ENCODE results near the gene NEDD4L. TPM values are rescaled to one million over a fixed set of nuclear protein-coding genes. Genes with fewer than 3 reads are reported as not detected.

The NEDD4L gene
- total RNA-seq, 1 experiment from 2014 or later = 57.4 TPM

DNA sequence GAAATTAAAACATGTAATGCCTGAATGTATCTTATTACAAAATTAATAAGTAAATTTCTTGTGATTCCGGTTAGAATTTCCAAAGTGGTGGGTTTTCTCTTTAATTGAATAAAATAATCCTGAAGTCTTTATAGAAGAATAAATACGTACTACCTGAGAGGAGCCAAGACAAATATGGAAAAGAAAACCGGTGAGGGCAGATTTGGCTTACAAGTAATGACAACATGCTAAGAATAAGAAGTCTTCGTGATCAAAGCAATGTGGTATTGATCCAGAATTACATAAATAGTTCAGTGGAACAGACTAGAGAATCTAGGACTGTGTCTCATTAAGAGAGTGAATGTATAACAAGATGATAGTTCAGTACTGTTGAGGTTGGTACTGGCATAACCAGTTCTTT lies 167.5 kb downstream of the NEDD4L start:
- TF ChIP-seq, protein P1, sequence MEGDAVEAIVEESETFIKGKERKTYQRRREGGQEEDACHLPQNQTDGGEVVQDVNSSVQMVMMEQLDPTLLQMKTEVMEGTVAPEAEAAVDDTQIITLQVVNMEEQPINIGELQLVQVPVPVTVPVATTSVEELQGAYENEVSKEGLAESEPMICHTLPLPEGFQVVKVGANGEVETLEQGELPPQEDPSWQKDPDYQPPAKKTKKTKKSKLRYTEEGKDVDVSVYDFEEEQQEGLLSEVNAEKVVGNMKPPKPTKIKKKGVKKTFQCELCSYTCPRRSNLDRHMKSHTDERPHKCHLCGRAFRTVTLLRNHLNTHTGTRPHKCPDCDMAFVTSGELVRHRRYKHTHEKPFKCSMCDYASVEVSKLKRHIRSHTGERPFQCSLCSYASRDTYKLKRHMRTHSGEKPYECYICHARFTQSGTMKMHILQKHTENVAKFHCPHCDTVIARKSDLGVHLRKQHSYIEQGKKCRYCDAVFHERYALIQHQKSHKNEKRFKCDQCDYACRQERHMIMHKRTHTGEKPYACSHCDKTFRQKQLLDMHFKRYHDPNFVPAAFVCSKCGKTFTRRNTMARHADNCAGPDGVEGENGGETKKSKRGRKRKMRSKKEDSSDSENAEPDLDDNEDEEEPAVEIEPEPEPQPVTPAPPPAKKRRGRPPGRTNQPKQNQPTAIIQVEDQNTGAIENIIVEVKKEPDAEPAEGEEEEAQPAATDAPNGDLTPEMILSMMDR (conservative IDR thresholded peaks at IDR 0.05) = no peak
- no peak for TF ChIP-seq EZH2 (IDR thresholded peaks at IDR 0.05; ENCODE audit: low read depth)
- Histone ChIP-seq H3K27ac (peak overlapping the region; percentile 9), H3K79me2 (ENCODE audit: low read depth) (peaks cover 69% of the 10 kb centered on the region), H3K4me3 (no peak overlapping the region), H3K4me2 (0 out of 2 replicates have a peak overlapping the region, but pooled peaks have one; percentile 2), H3K27me3 (ENCODE audit: insufficient read depth, low read depth) (no peaks in the 10 kb centered on the region), H3F3A (ENCODE audit: insufficient read depth, low read depth) (peaks cover 41% of the 10 kb centered on the region), H2AFZ (no peak overlapping the region), H3K36me3 (ENCODE audit: low read depth) (no peaks in the 10 kb centered on the region), H4K20me1 (ENCODE audit: insufficient read depth) (no peaks in the 10 kb centered on the region), H3K9me2 (ENCODE audit: insufficient read depth) (no peaks in the 10 kb centered on the region), H3K9me3 (ENCODE audit: insufficient read depth, low read depth) (no peaks in the 10 kb centered on the region), H3K4me1 (replicated peaks; ENCODE audit: insufficient read depth) (peaks cover 84% of the 10 kb centered on the region)
- DNase-seq = no peak
- intact Hi-C loops (cut with micrococcal nuclease; ENCODE audit: unreplicated experiment) = no loop called here
- ChIA-PET CTCF (no interaction called here), POLR2A (ENCODE audit: unreplicated experiment) (interaction anchor here (1.0 kb wide), 1 partner anchor 16 kb away, joined by 7 read pairs; no protein-coding TSS in a partner anchor)
- BruUV-seq (replicated peaks) = no TSS peak

DNA sequence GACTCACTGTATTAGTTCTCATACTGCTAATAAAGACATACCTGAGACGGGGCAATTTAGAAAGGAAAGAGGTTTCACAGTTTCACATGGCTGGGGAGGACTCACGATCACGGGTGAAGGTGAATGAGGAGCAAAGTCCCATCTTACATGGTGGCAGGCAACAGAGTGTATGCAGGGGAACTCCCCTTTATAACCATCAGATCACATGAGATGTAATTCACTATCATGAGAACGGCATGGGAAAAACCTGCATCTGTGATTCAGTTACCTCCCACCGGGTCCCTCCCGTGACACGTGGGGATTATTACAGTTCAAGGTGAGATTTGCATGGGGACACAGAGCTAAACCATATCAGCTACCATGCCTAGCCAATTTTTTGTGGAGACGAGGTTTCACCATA lies 168.2 kb downstream of the NEDD4L start:
- intact Hi-C loops (cut with micrococcal nuclease; ENCODE audit: unreplicated experiment) = no loop called here
- ChIA-PET POLR2A (ENCODE audit: unreplicated experiment) (interaction anchor here (1.0 kb wide), 1 partner anchor 16 kb away, joined by 7 read pairs; no protein-coding TSS in a partner anchor), CTCF (no interaction called here)
- peaks cover 46% of the 10 kb centered on the region for H3F3A ChIP-seq (ENCODE audit: insufficient read depth, low read depth)
- no peak overlapping the region for H2AFZ ChIP-seq
- H3K36me3 ChIP-seq (ENCODE audit: low read depth) = no peaks in the 10 kb centered on the region
- BruUV-seq (replicated peaks) = no TSS peak
- no peaks in the 10 kb centered on the region for H4K20me1 ChIP-seq (ENCODE audit: insufficient read depth)
- no peak for DNase-seq
- H3K27me3 ChIP-seq (ENCODE audit: insufficient read depth, low read depth) = no peaks in the 10 kb centered on the region
- peaks cover 92% of the 10 kb centered on the region for H3K4me1 ChIP-seq (replicated peaks; ENCODE audit: insufficient read depth)
- H3K9me2 ChIP-seq (ENCODE audit: insufficient read depth) = no peaks in the 10 kb centered on the region
- no peak for TF ChIP-seq EZH2 (IDR thresholded peaks at IDR 0.05; ENCODE audit: low read depth)
- TF ChIP-seq, protein P1 (conservative IDR thresholded peaks at IDR 0.05) = no peak
- peaks cover 77% of the 10 kb centered on the region for H3K79me2 ChIP-seq (ENCODE audit: low read depth)
- no peak overlapping the region for H3K4me3 ChIP-seq
- peak overlapping the region; percentile 78 for H3K27ac ChIP-seq
- H3K4me2 ChIP-seq = no peak overlapping the region
- H3K9me3 ChIP-seq (ENCODE audit: insufficient read depth, low read depth) = no peaks in the 10 kb centered on the region

GRCh38 chr18:58213440-58213839 lies 169.4 kb downstream of the NEDD4L start:
- H3K36me3 ChIP-seq (ENCODE audit: low read depth) = no peaks in the 10 kb centered on the region
- H3K4me2 ChIP-seq = peak overlapping the region; percentile 56
- peaks cover 91% of the 10 kb centered on the region for H3K4me1 ChIP-seq (replicated peaks; ENCODE audit: insufficient read depth)
- H4K20me1 ChIP-seq (ENCODE audit: insufficient read depth) = no peaks in the 10 kb centered on the region
- intact Hi-C loops (cut with micrococcal nuclease; ENCODE audit: unreplicated experiment) = no loop called here
- H2AFZ ChIP-seq = no peak overlapping the region
- CTCF ChIA-PET = no interaction called here
- H3K4me3 ChIP-seq = no peak overlapping the region
- no peaks in the 10 kb centered on the region for H3K9me3 ChIP-seq (ENCODE audit: insufficient read depth, low read depth)
- peaks cover 75% of the 10 kb centered on the region for H3K79me2 ChIP-seq (ENCODE audit: low read depth)
- H3K27me3 ChIP-seq (ENCODE audit: insufficient read depth, low read depth) = no peaks in the 10 kb centered on the region
- TF ChIP-seq EZH2 (IDR thresholded peaks at IDR 0.05; ENCODE audit: low read depth) = no peak
- TF ChIP-seq, protein P1 (conservative IDR thresholded peaks at IDR 0.05) = no peak
- BruUV-seq (replicated peaks) = no TSS peak
- POLR2A ChIA-PET (ENCODE audit: unreplicated experiment) = interaction anchor here (0.6 kb wide), 1 partner anchor 12 kb away, joined by 5 read pairs; no protein-coding TSS in a partner anchor
- no peaks in the 10 kb centered on the region for H3K9me2 ChIP-seq (ENCODE audit: insufficient read depth)
- DNase-seq = peak in 1 of 2 experiments; percentile 81
- H3K27ac ChIP-seq = peak overlapping the region; percentile 78
- H3F3A ChIP-seq (ENCODE audit: insufficient read depth, low read depth) = peaks cover 46% of the 10 kb centered on the region

Measured in PC-9 (cell line).